GM23338 (cell line): Measurements from ENCODE around the gene SERPINA9. TPM values are rescaled to one million over a fixed set of nuclear protein-coding genes. Genes with fewer than 3 reads are reported as not detected.

Experiments used
- ATAC-seq: fragments of 200-7000 bp; cut with Tn5 transposase; 3 replicates; pipeline ENCODE4 v1.9.1; 2020
- DNase-seq: peaks from one replicate; pipeline ENCODE4 v3.0.0-alpha.2; 2015; ENCODE audit warnings: low spot score
- H2AFZ ChIP-seq: fragments of 200-600 bp; sonication (generic); 2 replicates; pipeline ENCODE4 v1.8.0; 2016; ENCODE audit warnings: antibody characterized with exemption, mild to moderate bottlenecking, moderate library complexity
- H3F3A ChIP-seq: fragments of 200-600 bp; sonication (generic); replicated peaks from 2 replicates; pipeline ENCODE4 v1.8.0; 2017; ENCODE audit warnings: antibody characterized with exemption, mixed run types, low read depth
- H3K27ac ChIP-seq: fragments of 200-600 bp; sonication (generic); 2 replicates; pipeline ENCODE4 v1.6.1; 2016; ENCODE audit warnings: low read depth
- H3K27me3 ChIP-seq: fragments of 200-600 bp; sonication (generic); 2 replicates; pipeline ENCODE4 v1.8.0; 2016; ENCODE audit warnings: mild to moderate bottlenecking, mixed run types, moderate library complexity; ENCODE audit not compliant: insufficient read depth
- H3K36me3 ChIP-seq: fragments of 200-600 bp; sonication (generic); 2 replicates; pipeline ENCODE4 v1.8.0; 2016; ENCODE audit warnings: mild to moderate bottlenecking; ENCODE audit not compliant: insufficient read depth
- H3K4me1 ChIP-seq: fragments of 200-600 bp; sonication (generic); 2 replicates; pipeline ENCODE4 v1.8.0; 2016; ENCODE audit warnings: mild to moderate bottlenecking, moderate library complexity; ENCODE audit not compliant: insufficient read depth
- H3K4me2 ChIP-seq: fragments of 200-600 bp; sonication (generic); 2 replicates; pipeline ENCODE4 v1.7.1; 2017; ENCODE audit warnings: mixed run types
- H3K4me3 ChIP-seq: fragments of 200-600 bp; sonication (generic); 2 replicates; pipeline ENCODE4 v1.6.1; 2016; ENCODE audit warnings: mixed run types
- H3K79me2 ChIP-seq: fragments of 200-600 bp; sonication (generic); replicated peaks from 2 replicates; pipeline ENCODE4 v1.8.0; 2017; ENCODE audit warnings: mild to moderate bottlenecking; ENCODE audit not compliant: insufficient read depth
- H3K9me2 ChIP-seq: fragments of 200-600 bp; sonication (generic); 2 replicates; pipeline ENCODE4 v1.8.0; 2017; ENCODE audit not compliant: insufficient read depth
- H4K20me1 ChIP-seq: fragments of 200-600 bp; sonication (generic); replicated peaks from 2 replicates; pipeline ENCODE4 v1.8.0; 2017; ENCODE audit warnings: mild to moderate bottlenecking; ENCODE audit not compliant: insufficient read depth
- H3K27ac Mint-ChIP-seq: 2 replicates; pipeline ENCODE4 v1.8.0; 2020; ENCODE audit warnings: inconsistent platforms, mild to moderate bottlenecking, moderate library complexity, mixed read lengths
- H3K27me3 Mint-ChIP-seq: 3 replicates; pipeline ENCODE4 v1.8.0; 2022; ENCODE audit warnings: low read depth, mild to moderate bottlenecking, moderate library complexity, mixed read lengths, inconsistent platforms; ENCODE audit not compliant: insufficient read depth, poor library complexity
- H3K36me3 Mint-ChIP-seq: 3 replicates; pipeline ENCODE4 v1.8.0; 2021; ENCODE audit warnings: low read depth, mild to moderate bottlenecking, inconsistent platforms, moderate library complexity, mixed read lengths
- H3K4me1 Mint-ChIP-seq: 3 replicates; pipeline ENCODE4 v1.8.0; 2020; ENCODE audit warnings: mild to moderate bottlenecking, inconsistent platforms, mixed read lengths
- H3K4me3 Mint-ChIP-seq: 3 replicates; pipeline ENCODE4 v1.8.0; 2021; ENCODE audit warnings: moderate library complexity, mild to moderate bottlenecking, inconsistent platforms, mixed read lengths
- H3K9me3 Mint-ChIP-seq: 3 replicates; pipeline ENCODE4 v1.8.0; 2020; ENCODE audit warnings: moderate library complexity, mild to moderate bottlenecking, inconsistent platforms, mixed read lengths
- ETS1 ChIP-seq: IDR thresholded peaks from 2 replicates; pipeline ENCODE4 v1.6.1; 2016; ENCODE audit warnings: antibody characterized with exemption
- EZH2phosphoT487 ChIP-seq: fragments of 200-600 bp; sonication (generic); IDR thresholded peaks from one replicate; pipeline ENCODE4 v1.8.1; 2018; ENCODE audit warnings: antibody characterized with exemption; ENCODE audit not compliant: unreplicated experiment
- JUNB ChIP-seq: IDR thresholded peaks from one replicate; pipeline ENCODE4 v1.6.1; 2016; ENCODE audit warnings: antibody characterized with exemption; ENCODE audit not compliant: unreplicated experiment
- NANOG ChIP-seq: IDR thresholded peaks from 2 replicates; pipeline ENCODE4 v1.6.1; 2016; ENCODE audit warnings: antibody characterized with exemption, borderline replicate concordance
- POLR2AphosphoS5 ChIP-seq: IDR thresholded peaks from 2 replicates; pipeline ENCODE4 v1.6.1; 2016; ENCODE audit warnings: antibody characterized with exemption, low read depth
- ZNF114 ChIP-seq: fragments of 250-450 bp; sonication (Bioruptor Pico); IDR thresholded peaks from 2 replicates; pipeline ENCODE4 v1.5.0; 2020; ENCODE audit warnings: mild to moderate bottlenecking, moderate library complexity
- ZNF462 ChIP-seq: fragments of 250-450 bp; sonication (Bioruptor Pico); IDR thresholded peaks from 2 replicates; pipeline ENCODE4 v1.5.0; 2020; ENCODE audit warnings: mild to moderate bottlenecking, moderate library complexity
- polyA plus RNA-seq: library from polyadenylated mRNA; unstranded; fragments of >200 nt; fragmentation: Nextera tagmentation; extraction: Ambion mirVana; gene quantifications from 2 replicates; pipeline ENCODE4 v1.2.1, GENCODE V29; 2016
- total RNA-seq: library from RNA; depleted of rRNA; stranded (reverse); fragments of >200 nt; shearing (Covaris generic); gene quantifications from 2 replicates; pipeline ENCODE4 v1.2.3, GENCODE V29; 2014

The SERPINA9 gene
- total and polyA plus RNA-seq, 2 experiments from 2014 or later, result not detected

GRCh38 chr14:94509356-94509755 is 33.4 kb upstream of the SERPINA9 start, which contains the start of gene SERPINA12 (continued):
- TF ChIP-seq ZNF462 (no peak), ZNF114 (CRISPR knock-in tag) (no peak)

- no peak overlapping the region for H2AFZ ChIP-seq
- Mint-ChIP-seq H3K4me1 (no peaks in the 10 kb centered on the region), H3K4me3 (no peak overlapping the region), H3K9me3 (no peaks in the 10 kb centered on the region), H3K27ac (no peak overlapping the region), H3K36me3 (no peaks in the 10 kb centered on the region), H3K27me3 (peaks cover 9% of the 10 kb centered on the region)
- no peaks in the 10 kb centered on the region for H3K4me1 ChIP-seq
- H3K4me2 ChIP-seq, result no peak overlapping the region
- no peak overlapping the region for H3K4me3 ChIP-seq
- H3K9me2 ChIP-seq, result peaks cover 3% of the 10 kb centered on the region; the same call in 1 of the 2 replicates
- ATAC-seq (no peak), DNase-seq (no peak)
- no peaks in the 10 kb centered on the region for H3K27me3 ChIP-seq
- no peaks in the 10 kb centered on the region for H4K20me1 ChIP-seq
- no peak overlapping the region for H3K27ac ChIP-seq
- no peaks in the 10 kb centered on the region for H3K79me2 ChIP-seq
- no peaks in the 10 kb centered on the region for H3K36me3 ChIP-seq
- no peaks in the 10 kb centered on the region for H3F3A ChIP-seq
- TF ChIP-seq EZH2phosphoT487 (no peak), ZNF462 (no peak), ETS1 (no peak), JUNB (no peak), NANOG (no peak), POLR2AphosphoS5 (no peak)
These were observed 29.6 kb upstream of the SERPINA9 start for GRCh38 chr14:94505641-94506040.
